A549 (cell line): ENCODE data around the gene DAGLB.

Experiments
- CHD4 ChIP-seq: fragments of 200-600 bp; sonication (generic); IDR thresholded peaks from 2 replicates; pipeline ENCODE4 v1.6.1; 2016; ENCODE audit warnings: antibody characterized with exemption, mild to moderate bottlenecking, borderline replicate concordance
- CTCF ChIP-seq: fragments of >200 bp; sonication (Bioruptor Twin); formaldehyde crosslinking; IDR thresholded peaks from 3 replicates; pipeline ENCODE4 v1.5.1; 2016
- EP300 ChIP-seq, 2 experiments: fragments of >200 bp; sonication (Bioruptor Twin); formaldehyde crosslinking; IDR thresholded peaks; 2 replicates in 1 of 2; 3 replicates in 1 of 2; pipeline ENCODE4 v1.6.1; 2016 to 2017
- PBX3 ChIP-seq: IDR thresholded peaks from 2 replicates; pipeline ENCODE4 v1.6.1; 2012
- POLR2A ChIP-seq: IDR thresholded peaks from 2 replicates; pipeline ENCODE4 v1.6.1; 2012; ENCODE audit warnings: mild to moderate bottlenecking, low read length
- REST ChIP-seq: fragments of 200-600 bp; sonication (generic); IDR thresholded peaks from 2 replicates; pipeline ENCODE4 v1.6.1; 2016; ENCODE audit warnings: antibody characterized with exemption, mild to moderate bottlenecking, moderate library complexity
- RFX5 ChIP-seq: fragments of 450-650 bp; IDR thresholded peaks from 2 replicates; pipeline ENCODE4 v1.7.1; 2014; ENCODE audit warnings: antibody characterized with exemption, mild to moderate bottlenecking, moderate library complexity
- RNF2 ChIP-seq: fragments of 200-600 bp; sonication (generic); IDR thresholded peaks from 2 replicates; pipeline ENCODE4 v1.6.1; 2016; ENCODE audit warnings: low read depth, mild to moderate bottlenecking, antibody characterized with exemption, moderate library complexity, borderline replicate concordance
- USF2 ChIP-seq: fragments of 450-650 bp; IDR thresholded peaks from 2 replicates; pipeline ENCODE4 v1.6.1; 2014; ENCODE audit warnings: antibody characterized with exemption
- ZNF302 ChIP-seq: fragments of 250-450 bp; sonication (Bioruptor Pico); IDR thresholded peaks from 2 replicates; pipeline ENCODE4 v1.9.0; 2021; ENCODE audit warnings: inconsistent platforms, mild to moderate bottlenecking, moderate library complexity

- TF ChIP-seq PBX3 (no peak), ZNF302 (CRISPR knock-in tag) (no peak), CHD4 (no peak), CTCF (no peak), RNF2 (no peak), POLR2A (no peak), EP300 (IDR thresholded peaks at IDR 0.05) (no peak), RFX5 (no peak), USF2 (no peak), REST (no peak)
Observed at GRCh38 chr7:6430271-6430940, 17.3 kb downstream of the DAGLB start.
